Measurements from ENCODE around the gene COMT. TPM values are rescaled to one million over a fixed set of nuclear protein-coding genes. Genes with fewer than 3 reads are reported as not detected.

Gene COMT
- total and polyA plus RNA-seq, 2 experiments from 2014 or later, result 29.6 to 29.8 TPM

GRCh38 chr22:19918332-19919106 lies 23.1 kb upstream of the COMT start:
- Histone ChIP-seq H3K4me3 (no peak overlapping the region), H3K79me2 (replicated peaks; ENCODE audit: insufficient read depth) (no peaks in the 10 kb centered on the region), H3K4me2 (no peak overlapping the region), H3K27ac (ENCODE audit: low read depth) (no peak overlapping the region), H3K9me2 (ENCODE audit: insufficient read depth) (no peaks in the 10 kb centered on the region), H3K4me1 (ENCODE audit: insufficient read depth) (no peaks in the 10 kb centered on the region), H2AFZ (no peak overlapping the region), H3K36me3 (ENCODE audit: insufficient read depth) (no peaks in the 10 kb centered on the region), H3K27me3 (ENCODE audit: insufficient read depth) (no peaks in the 10 kb centered on the region), H4K20me1 (replicated peaks; ENCODE audit: insufficient read depth) (no peaks in the 10 kb centered on the region), H3F3A (replicated peaks; ENCODE audit: low read depth) (no peaks in the 10 kb centered on the region)
- ATAC-seq, result no peak; the same call in 2 of the 3 replicates
- no peak for TF ChIP-seq JUNB (IDR thresholded peaks at IDR 0.05; ENCODE audit: unreplicated experiment)
- no peak for TF ChIP-seq ZNF331 (CRISPR knock-in tag; IDR thresholded peaks at IDR 0.05; ENCODE audit: low read depth)
- no peak for TF ChIP-seq NANOG (IDR thresholded peaks at IDR 0.05; ENCODE audit: borderline replicate concordance)
- no peak for TF ChIP-seq EZH2phosphoT487 (IDR thresholded peaks at IDR 0.05; ENCODE audit: unreplicated experiment)
- no peak for TF ChIP-seq ZNF114 (CRISPR knock-in tag; IDR thresholded peaks at IDR 0.05)
- no peak for TF ChIP-seq CREB1 (CRISPR knock-in tag; IDR thresholded peaks at IDR 0.05; ENCODE audit: low read depth)
- TF ChIP-seq POLR2AphosphoS5 (IDR thresholded peaks at IDR 0.05; ENCODE audit: low read depth), result no peak
- DNase-seq (ENCODE audit: low spot score), result no peak
- H3K36me3 Mint-ChIP-seq (ENCODE audit: low read depth), result peaks cover 17% of the 10 kb centered on the region
- H3K27ac Mint-ChIP-seq, result no peak overlapping the region
- no peaks in the 10 kb centered on the region for H3K9me3 Mint-ChIP-seq
- no peak overlapping the region for H3K4me3 Mint-ChIP-seq
- peaks cover 2% of the 10 kb centered on the region for H3K27me3 Mint-ChIP-seq (ENCODE audit: insufficient read depth, low read depth, poor library complexity)
- no peaks in the 10 kb centered on the region for H3K4me1 Mint-ChIP-seq

DNA sequence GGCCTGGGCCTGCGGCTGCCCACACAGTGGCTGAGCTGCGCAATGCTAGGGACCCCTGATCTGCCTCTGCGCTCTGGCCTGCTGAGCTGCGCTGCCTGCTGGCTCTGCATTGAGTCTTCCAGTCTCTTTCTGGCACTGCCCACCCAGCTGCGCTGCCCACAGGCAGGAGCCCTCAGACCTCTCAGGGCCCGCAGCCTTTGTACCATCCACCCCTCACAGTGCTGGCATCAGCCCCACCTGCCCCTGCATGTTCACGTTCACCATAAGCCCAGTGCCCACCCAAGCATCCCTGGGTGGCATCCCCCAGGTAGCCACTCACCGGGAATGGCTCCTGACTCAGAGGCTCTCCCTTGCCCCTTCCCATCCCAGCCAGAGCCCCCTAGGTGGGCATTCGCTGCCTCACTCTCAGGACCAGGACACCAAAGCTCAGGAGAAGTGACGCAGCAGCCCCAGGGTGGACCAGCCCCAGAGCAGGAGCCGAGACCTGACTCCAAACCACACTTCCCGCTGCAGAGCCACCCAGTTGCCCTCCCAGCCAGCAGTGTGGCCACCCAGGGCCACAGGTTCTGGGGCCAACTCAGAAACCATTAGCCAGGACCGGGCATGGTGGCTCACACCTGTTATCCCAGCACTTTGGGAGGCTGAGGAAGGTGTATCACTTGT lies 21.7 kb upstream of the COMT start:
- Mint-ChIP-seq H3K4me3 (no peak overlapping the region), H3K9me3 (no peaks in the 10 kb centered on the region), H3K4me1 (no peaks in the 10 kb centered on the region), H3K27me3 (ENCODE audit: insufficient read depth, low read depth, poor library complexity) (peaks cover 2% of the 10 kb centered on the region), H3K36me3 (ENCODE audit: low read depth) (peaks cover 4% of the 10 kb centered on the region), H3K27ac (peak overlapping the region; percentile 62; the same call in 1 of the 2 replicates)
- Histone ChIP-seq H3K4me1 (ENCODE audit: insufficient read depth) (no peaks in the 10 kb centered on the region), H3K9me2 (ENCODE audit: insufficient read depth) (no peaks in the 10 kb centered on the region), H3F3A (replicated peaks; ENCODE audit: low read depth) (no peaks in the 10 kb centered on the region), H2AFZ (no peak overlapping the region), H3K4me3 (no peak overlapping the region), H3K79me2 (replicated peaks; ENCODE audit: insufficient read depth) (no peaks in the 10 kb centered on the region), H4K20me1 (replicated peaks; ENCODE audit: insufficient read depth) (no peaks in the 10 kb centered on the region), H3K27me3 (ENCODE audit: insufficient read depth) (no peaks in the 10 kb centered on the region), H3K36me3 (ENCODE audit: insufficient read depth) (no peaks in the 10 kb centered on the region), H3K4me2 (no peak overlapping the region), H3K27ac (ENCODE audit: low read depth) (no peak overlapping the region)
- TF ChIP-seq EZH2phosphoT487 (IDR thresholded peaks at IDR 0.05; ENCODE audit: unreplicated experiment) (no peak), NANOG (IDR thresholded peaks at IDR 0.05; ENCODE audit: borderline replicate concordance) (no peak), ZNF114 (CRISPR knock-in tag; IDR thresholded peaks at IDR 0.05) (no peak), STAT1 (IDR thresholded peaks at IDR 0.05; ENCODE audit: unreplicated experiment) (no peak), CREB1 (CRISPR knock-in tag; IDR thresholded peaks at IDR 0.05; ENCODE audit: low read depth) (no peak), JUNB (IDR thresholded peaks at IDR 0.05; ENCODE audit: unreplicated experiment) (no peak), EZH2 (IDR thresholded peaks at IDR 0.05; ENCODE audit: low read depth, unreplicated experiment) (no peak), ETS1 (IDR thresholded peaks at IDR 0.05) (no peak), ZNF331 (CRISPR knock-in tag; IDR thresholded peaks at IDR 0.05; ENCODE audit: low read depth) (no peak), REST (IDR thresholded peaks at IDR 0.05; ENCODE audit: unreplicated experiment) (no peak)
- TF ChIP-seq, protein P1, sequence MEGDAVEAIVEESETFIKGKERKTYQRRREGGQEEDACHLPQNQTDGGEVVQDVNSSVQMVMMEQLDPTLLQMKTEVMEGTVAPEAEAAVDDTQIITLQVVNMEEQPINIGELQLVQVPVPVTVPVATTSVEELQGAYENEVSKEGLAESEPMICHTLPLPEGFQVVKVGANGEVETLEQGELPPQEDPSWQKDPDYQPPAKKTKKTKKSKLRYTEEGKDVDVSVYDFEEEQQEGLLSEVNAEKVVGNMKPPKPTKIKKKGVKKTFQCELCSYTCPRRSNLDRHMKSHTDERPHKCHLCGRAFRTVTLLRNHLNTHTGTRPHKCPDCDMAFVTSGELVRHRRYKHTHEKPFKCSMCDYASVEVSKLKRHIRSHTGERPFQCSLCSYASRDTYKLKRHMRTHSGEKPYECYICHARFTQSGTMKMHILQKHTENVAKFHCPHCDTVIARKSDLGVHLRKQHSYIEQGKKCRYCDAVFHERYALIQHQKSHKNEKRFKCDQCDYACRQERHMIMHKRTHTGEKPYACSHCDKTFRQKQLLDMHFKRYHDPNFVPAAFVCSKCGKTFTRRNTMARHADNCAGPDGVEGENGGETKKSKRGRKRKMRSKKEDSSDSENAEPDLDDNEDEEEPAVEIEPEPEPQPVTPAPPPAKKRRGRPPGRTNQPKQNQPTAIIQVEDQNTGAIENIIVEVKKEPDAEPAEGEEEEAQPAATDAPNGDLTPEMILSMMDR (conservative IDR thresholded peaks at IDR 0.05; ENCODE audit: low read depth in 2 of 2), result no peak
- DNase-seq (ENCODE audit: low spot score) (no peak), ATAC-seq (no peak)

All from GM23338 (cell line).